LNCaP clone FGC (cell line): Measurements from ENCODE around the gene GNA12.

Experiments
- DNase-seq: peaks from one replicate; pipeline ENCODE4 v3.0.0-alpha.2; 2011; ENCODE audit warnings: low read depth
- H3K4me3 ChIP-seq: 2 replicates; pipeline ENCODE4 v1.5.1; 2011; ENCODE audit warnings: mild to moderate bottlenecking, low read depth, low read length, control low read depth
- CTCF ChIP-seq: IDR thresholded peaks from 2 replicates; pipeline ENCODE4 v1.5.1; 2012; ENCODE audit warnings: mild to moderate bottlenecking; ENCODE audit not compliant: control insufficient read depth, insufficient read depth; ENCODE audit errors: extremely low read depth

Gene GNA12

DNA sequence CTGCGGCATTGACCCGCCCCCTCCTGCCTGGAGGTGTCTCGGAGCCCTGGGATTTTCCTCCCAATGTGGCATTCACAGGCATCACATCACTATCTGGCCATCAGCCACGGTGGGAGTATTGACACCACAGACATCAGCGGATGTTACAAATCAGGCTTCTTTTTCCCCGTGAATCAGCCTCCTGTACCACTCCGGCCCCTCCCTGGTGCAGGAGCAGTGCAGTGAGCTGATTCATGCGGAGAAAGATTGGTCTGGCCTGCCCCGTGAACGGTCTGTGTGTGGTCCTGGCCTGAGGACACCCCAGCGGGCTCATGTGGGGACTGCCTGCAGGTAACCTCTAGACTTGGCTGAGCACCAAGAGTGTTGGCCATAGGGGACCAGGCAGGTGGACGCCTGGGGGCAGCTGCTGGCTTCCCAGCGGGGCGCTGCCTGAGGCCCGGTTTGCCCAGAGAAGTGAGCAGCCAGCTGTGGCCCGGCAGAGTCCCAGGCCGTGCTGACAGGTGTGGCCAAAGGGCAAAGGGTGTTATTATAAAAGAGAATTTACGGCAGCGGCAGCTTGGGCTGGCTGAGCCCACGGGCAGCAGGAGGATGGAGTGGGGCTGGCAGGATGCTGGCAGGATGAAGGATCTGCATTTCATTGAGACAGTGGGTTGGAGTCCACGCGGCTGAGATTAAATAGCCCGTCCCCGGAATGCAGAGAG, 32.1 kb upstream of the GNA12 start:
- TF ChIP-seq CTCF: no peak
- H3K4me3 ChIP-seq: no peak overlapping the region
- DNase-seq: no peak

- H3K4me3 ChIP-seq: no peak overlapping the region
- DNase-seq: no peak
These were observed 29.8 kb upstream of the GNA12 start for GRCh38 chr7:2873686-2874551.

DNA sequence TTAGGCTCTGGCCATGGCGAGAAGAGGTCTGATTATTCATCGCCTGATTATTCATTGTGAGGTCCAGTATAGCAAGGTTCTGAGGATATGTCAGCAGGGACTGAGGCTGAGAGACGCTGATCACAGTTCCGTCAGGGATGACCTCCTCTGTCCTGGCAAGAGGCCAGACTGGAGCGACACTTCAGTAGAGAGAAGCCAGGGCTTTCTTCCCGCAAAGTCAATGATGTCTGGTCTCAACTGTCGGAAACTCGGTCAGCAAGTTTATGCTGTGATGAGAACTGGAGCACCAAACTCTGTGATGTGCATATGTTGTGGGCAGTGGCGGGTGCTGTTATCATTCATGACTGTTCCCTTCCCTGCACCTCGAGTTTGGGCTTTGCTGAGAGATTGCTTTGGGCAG, 29.0 kb upstream of the GNA12 start:
- DNase-seq: no peak
- TF ChIP-seq CTCF: no peak
- H3K4me3 ChIP-seq: no peak overlapping the region

More at GRCh38 chr7:2873686-2874551, 29.8 kb upstream of the GNA12 start:
- no peak for TF ChIP-seq CTCF

- no peak for DNase-seq
- H3K4me3 ChIP-seq: no peak overlapping the region
- no peak for TF ChIP-seq CTCF
These were observed 28.3 kb upstream of the GNA12 start for GRCh38 chr7:2872296-2872874.

DNA sequence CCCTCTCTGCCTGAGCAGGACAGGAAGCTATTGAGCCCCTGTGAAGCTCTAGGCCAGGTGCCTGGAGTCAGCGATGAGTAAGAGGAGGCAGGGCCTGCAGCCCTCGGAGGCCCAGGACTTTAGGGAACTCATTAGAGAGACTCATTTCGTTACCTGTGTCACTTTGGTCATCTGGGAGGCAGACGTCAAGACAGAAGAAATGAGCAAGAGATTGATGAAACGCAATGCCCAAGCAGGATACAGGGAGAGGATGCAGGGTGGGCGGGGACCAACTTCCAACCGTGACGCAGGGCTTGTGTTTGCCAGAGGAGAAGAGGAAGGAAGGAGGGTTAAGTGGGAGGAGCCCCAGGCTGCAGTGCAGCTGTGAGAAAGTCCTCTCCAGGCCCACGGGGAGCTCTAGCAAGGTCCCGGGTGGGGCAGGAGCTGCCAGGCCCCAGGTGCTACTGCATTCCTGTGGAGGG, 26.4 kb upstream of the GNA12 start:
- TF ChIP-seq CTCF: no peak
- DNase-seq: no peak
- no peak overlapping the region for H3K4me3 ChIP-seq

DNA sequence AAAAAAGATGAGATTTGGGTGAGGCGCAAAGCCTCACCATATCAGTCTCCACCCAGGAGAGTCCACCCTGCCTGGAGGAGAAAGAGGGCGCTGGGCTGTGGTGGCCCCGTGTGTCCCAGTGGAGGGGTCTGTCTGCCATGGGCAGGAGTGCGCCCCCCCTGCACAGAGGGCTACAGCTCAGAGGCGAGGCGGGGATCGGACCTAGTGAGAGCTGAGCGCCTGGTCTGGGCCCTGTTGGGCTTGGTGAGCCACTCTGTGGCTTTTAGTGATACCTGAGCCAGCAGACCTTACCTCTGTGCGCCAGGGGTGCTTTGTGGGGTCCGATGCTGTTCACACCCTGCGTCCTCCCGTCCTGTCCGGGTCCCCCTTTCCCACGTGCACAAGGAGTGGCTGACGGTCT, 25.9 kb upstream of the GNA12 start:
- H3K4me3 ChIP-seq: no peak overlapping the region
- no peak for DNase-seq
- TF ChIP-seq CTCF: no peak
